K562 (cell line): ENCODE data around the gene ZBTB22. TPM values are rescaled to one million over a fixed set of nuclear protein-coding genes. Genes with fewer than 3 reads are reported as not detected.

Experiments used
- BCOR ChIP-seq: fragments of 450-650 bp; IDR thresholded peaks from 2 replicates; pipeline ENCODE4 v1.6.1; 2016
- CEBPB ChIP-seq: fragments of 450-650 bp; IDR thresholded peaks from 2 replicates; pipeline ENCODE4 v1.6.1; 2016; ENCODE audit warnings: missing genetic modification characterization, missing compliant biosample characterization
- LEF1 ChIP-seq: fragments of 450-650 bp; IDR thresholded peaks from 2 replicates; pipeline ENCODE4 v1.6.1; 2016; ENCODE audit warnings: mild to moderate bottlenecking
- MTA3 ChIP-seq: fragments of 450-650 bp; formaldehyde crosslinking; IDR thresholded peaks from 2 replicates; pipeline ENCODE4 v1.6.1; 2017; ENCODE audit warnings: mild to moderate bottlenecking, borderline replicate concordance
- NKRF ChIP-seq: fragments of 450-650 bp; IDR thresholded peaks from 2 replicates; pipeline ENCODE4 v1.6.1; 2016; ENCODE audit warnings: borderline replicate concordance
- PRPF4 ChIP-seq: fragments of 200-400 bp; formaldehyde crosslinking; IDR thresholded peaks from one replicate; pipeline ENCODE4 v1.6.1; 2017; ENCODE audit warnings: low read length, low read depth, mild to moderate bottlenecking; ENCODE audit not compliant: insufficient read depth, poor library complexity, severe bottlenecking
- RBFOX2 ChIP-seq: fragments of 200-400 bp; formaldehyde crosslinking; IDR thresholded peaks from 2 replicates; pipeline ENCODE4 v1.6.1; 2017; ENCODE audit warnings: low read depth, mild to moderate bottlenecking, low read length, moderate library complexity
- REST ChIP-seq, 2 experiments: fragments of 450-650 bp; formaldehyde crosslinking in 1 of 2; IDR thresholded peaks; 2 replicates each; pipeline versions ENCODE4 v1.4.0 to v1.6.1; 2014 to 2020; ENCODE audit warnings: mild to moderate bottlenecking in 2 of 2, borderline replicate concordance in 1 of 2, low read depth in 1 of 2
- SIX5 ChIP-seq, 2 experiments: IDR thresholded peaks; 2 replicates each; pipeline ENCODE4 v1.6.1; 2011; ENCODE audit warnings: low read length in 2 of 2, borderline replicate concordance in 1 of 2, low read depth in 1 of 2, mild to moderate bottlenecking in 1 of 2, moderate library complexity in 1 of 2; ENCODE audit not compliant: insufficient read depth in 1 of 2
- SMARCC2 ChIP-seq: fragments of 450-650 bp; IDR thresholded peaks from 2 replicates; pipeline ENCODE4 v1.6.1; 2017; ENCODE audit warnings: antibody characterized with exemption, moderate library complexity, mild to moderate bottlenecking, low read depth
- SRSF3 ChIP-seq: fragments of 200-400 bp; formaldehyde crosslinking; IDR thresholded peaks from 2 replicates; pipeline ENCODE4 v1.6.1; 2016; ENCODE audit warnings: mild to moderate bottlenecking, low read length, moderate library complexity; ENCODE audit not compliant: insufficient read depth
- TFAP4 ChIP-seq: sonication (generic); formaldehyde crosslinking; IDR thresholded peaks from 2 replicates; pipeline ENCODE4 v1.8.0; 2022; ENCODE audit warnings: missing genetic modification reagents, mild to moderate bottlenecking, moderate library complexity, borderline replicate concordance
- ZC3H8 ChIP-seq: fragments of 450-650 bp; IDR thresholded peaks from 2 replicates; pipeline ENCODE4 v1.6.1; 2017
- ZNF668 ChIP-seq: fragments of 250-450 bp; sonication (Bioruptor Pico); IDR thresholded peaks from 2 replicates; pipeline ENCODE4 v1.8.0; 2022; ENCODE audit warnings: mild to moderate bottlenecking, inconsistent platforms
- ZNF695 ChIP-seq: fragments of 450-650 bp; formaldehyde crosslinking; IDR thresholded peaks from 2 replicates; pipeline ENCODE4 v1.4.0; 2020; ENCODE audit warnings: mild to moderate bottlenecking, moderate library complexity
- polyA plus RNA-seq, 8 experiments: library from polyadenylated mRNA; depleted of rRNA in 4 of 8; stranded (reverse) in 5 of 8; unstranded in 3 of 8; fragments of >200 nt; fragmentation: Nextera tagmentation in 2 of 8; fragmentation: Illumina TruSeq in 1 of 8; extraction: Ambion mirVana in 2 of 8; extraction: Trizol in 1 of 8; gene quantifications; 2 replicates each; pipeline versions ENCODE4 v1.2.1 to v1.2.3, GENCODE V29; 2011 to 2014; ENCODE audit warnings: inconsistent platforms in 1 of 8, missing spikeins in 1 of 8
- total RNA-seq, 7 experiments: library from RNA; depleted of rRNA in 6 of 7; stranded (reverse); fragments of >200 nt in 6 of 7; fragmentation: Illumina TruSeq in 2 of 7; extraction: Trizol in 2 of 7; gene quantifications; 2 replicates each; pipeline versions ENCODE4 v1.2.1 to v1.2.3, GENCODE V29; 2011 to 2021; ENCODE audit warnings: low replicate concordance in 1 of 7

Gene ZBTB22
- total and polyA plus RNA-seq, 9 of the 15 experiments (the other 6 are each of a cell fraction or from before 2014, with no cell fraction given): 0.21 to 11.9 (median 7.1) TPM

- TF ChIP-seq TFAP4 (CRISPR knock-in tag) (0 out of 2 replicates have a peak, but pooled peaks have one; percentile 10), CEBPB (tag) (no peak), PRPF4 (no peak), SMARCC2 (no peak), ZNF668 (no peak), SRSF3 (no peak), NKRF (peak; percentile 92), LEF1 (peak; percentile 57; the same call in 1 of the 2 replicates), ZC3H8 (peak; percentile 30; the same call in 1 of the 2 replicates), ZNF695 (no peak), RBFOX2 (peak; percentile 21; the same call in 1 of the 2 replicates), BCOR (peak; percentile 52; the same call in 1 of the 2 replicates), SIX5 (IDR thresholded peaks at IDR 0.05; ENCODE audit: borderline replicate concordance in 1 of 2, insufficient read depth in 1 of 2, low read depth in 1 of 2, low read length in 2 of 2) (no peak), MTA3 (peak; percentile 65; the same call in 1 of the 2 replicates), REST (IDR thresholded peaks at IDR 0.05; ENCODE audit: borderline replicate concordance) (no peak), REST (CRISPR knock-in tag; IDR thresholded peaks at IDR 0.05; ENCODE audit: low read depth) (peak; percentile 63; the same call in 1 of the 2 replicates)
These were observed 19.4 kb downstream of the ZBTB22 start (continued) for GRCh38 chr6:33297956-33298772.
